Mesothelial cell of epicardium (in vitro differentiated cells): Measurements from ENCODE around the gene SOX10. TPM values are rescaled to one million over a fixed set of nuclear protein-coding genes. Genes with fewer than 3 reads are reported as not detected.
"Not testable (repeated sequence)": the region's sequence is repeated elsewhere in the genome, so short reads cannot be mapped to it uniquely, and the experiment has no call there.

Experiments used
- DNase-seq, 2 experiments: peaks; one replicate each; pipeline ENCODE4 v3.0.0; 2021; ENCODE audit warnings: low spot score in 2 of 2; ENCODE audit not compliant: unreplicated experiment in 2 of 2
- H3K27ac Mint-ChIP-seq: 2 replicates; pipeline ENCODE4 v1.8.0; 2021; ENCODE audit warnings: mixed read lengths
- H3K27me3 Mint-ChIP-seq: 2 replicates; pipeline ENCODE4 v1.8.0; 2021; ENCODE audit warnings: low read depth, mixed read lengths
- H3K36me3 Mint-ChIP-seq: 2 replicates; pipeline ENCODE4 v1.8.0; 2021; ENCODE audit warnings: mixed read lengths
- H3K4me1 Mint-ChIP-seq: 2 replicates; pipeline ENCODE4 v1.8.0; 2021; ENCODE audit warnings: mixed read lengths
- H3K4me3 Mint-ChIP-seq: 2 replicates; pipeline ENCODE4 v1.8.0; 2021; ENCODE audit warnings: mild to moderate bottlenecking, moderate library complexity, mixed read lengths
- H3K9me3 Mint-ChIP-seq: 2 replicates; pipeline ENCODE4 v1.8.0; 2021; ENCODE audit warnings: mixed read lengths
- total RNA-seq: library from RNA; stranded (reverse); gene quantifications from 3 replicates; pipeline ENCODE4 v1.2.1, GENCODE V29; 2021
- TF ChIP-seq, protein P1 (sequence below): fragments of 200-600 bp; sonication (generic); IDR thresholded peaks from one replicate; pipeline ENCODE4 v1.5.0; 2021; ENCODE audit warnings: antibody characterized with exemption; ENCODE audit not compliant: unreplicated experiment

The SOX10 gene
- total RNA-seq, 1 donor from 2014 or later, result 0.09 TPM

DNA sequence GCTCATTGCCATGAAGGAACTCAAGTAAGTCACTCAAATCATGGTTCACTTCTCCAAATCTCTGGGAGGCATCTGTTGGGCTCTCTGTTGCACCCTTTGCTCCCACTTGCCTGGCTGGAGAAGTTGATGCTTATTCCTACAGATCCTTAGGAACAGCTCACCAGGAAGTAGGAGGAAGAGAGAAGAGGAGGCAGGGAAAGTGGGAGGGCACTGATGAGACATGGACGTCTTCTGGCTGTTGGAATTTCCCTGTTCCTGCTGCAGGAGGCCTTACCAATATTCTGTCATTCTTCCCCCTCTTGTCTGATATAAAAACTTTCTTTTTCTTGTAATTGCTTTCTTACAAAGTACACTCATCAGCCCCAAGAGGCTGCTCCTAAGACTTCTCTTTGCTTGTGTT lies 17.2 kb downstream of the SOX10 start:
- DNase-seq, result no peak
- Mint-ChIP-seq H3K36me3 (peaks cover 24% of the 10 kb centered on the region), H3K27ac (no peak overlapping the region), H3K27me3 (no peaks in the 10 kb centered on the region), H3K4me1 (peaks cover 7% of the 10 kb centered on the region), H3K9me3 (no peaks in the 10 kb centered on the region), H3K4me3 (no peak overlapping the region)
- TF ChIP-seq, protein P1, sequence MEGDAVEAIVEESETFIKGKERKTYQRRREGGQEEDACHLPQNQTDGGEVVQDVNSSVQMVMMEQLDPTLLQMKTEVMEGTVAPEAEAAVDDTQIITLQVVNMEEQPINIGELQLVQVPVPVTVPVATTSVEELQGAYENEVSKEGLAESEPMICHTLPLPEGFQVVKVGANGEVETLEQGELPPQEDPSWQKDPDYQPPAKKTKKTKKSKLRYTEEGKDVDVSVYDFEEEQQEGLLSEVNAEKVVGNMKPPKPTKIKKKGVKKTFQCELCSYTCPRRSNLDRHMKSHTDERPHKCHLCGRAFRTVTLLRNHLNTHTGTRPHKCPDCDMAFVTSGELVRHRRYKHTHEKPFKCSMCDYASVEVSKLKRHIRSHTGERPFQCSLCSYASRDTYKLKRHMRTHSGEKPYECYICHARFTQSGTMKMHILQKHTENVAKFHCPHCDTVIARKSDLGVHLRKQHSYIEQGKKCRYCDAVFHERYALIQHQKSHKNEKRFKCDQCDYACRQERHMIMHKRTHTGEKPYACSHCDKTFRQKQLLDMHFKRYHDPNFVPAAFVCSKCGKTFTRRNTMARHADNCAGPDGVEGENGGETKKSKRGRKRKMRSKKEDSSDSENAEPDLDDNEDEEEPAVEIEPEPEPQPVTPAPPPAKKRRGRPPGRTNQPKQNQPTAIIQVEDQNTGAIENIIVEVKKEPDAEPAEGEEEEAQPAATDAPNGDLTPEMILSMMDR, result no peak

DNA sequence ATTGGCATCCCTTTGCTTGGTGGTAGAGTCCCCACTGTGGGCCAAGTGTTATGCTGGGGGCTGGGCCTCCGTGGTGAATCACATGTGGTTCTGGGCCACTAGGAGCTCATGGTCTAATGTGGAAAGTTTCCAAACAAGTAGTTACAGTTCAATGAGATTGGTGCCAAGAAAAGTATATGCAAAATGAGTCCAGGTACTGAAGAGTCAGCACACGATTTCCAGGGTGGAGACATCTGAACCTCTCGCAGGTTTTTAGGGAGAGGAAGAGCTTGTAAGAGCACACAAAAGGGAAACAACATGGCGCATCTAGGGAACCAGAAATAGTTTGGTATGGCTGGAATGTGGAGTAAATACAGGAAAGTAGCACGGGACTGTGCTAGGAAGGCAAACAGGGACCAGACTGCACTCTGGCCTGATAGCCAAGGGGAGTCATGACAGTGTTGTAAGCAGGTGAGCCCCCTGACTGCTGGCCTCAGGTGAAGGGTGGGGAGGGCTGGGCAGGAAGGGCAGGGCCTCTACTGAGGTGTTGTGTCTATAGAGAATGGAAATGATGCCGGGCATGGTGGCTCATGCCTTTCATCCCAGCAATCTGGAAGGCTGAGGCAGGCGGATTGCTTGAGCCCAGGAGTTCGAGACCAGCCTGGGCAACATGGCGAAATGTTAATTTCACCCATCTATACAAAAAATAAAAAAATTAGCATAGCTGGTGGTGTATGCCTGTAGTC lies 18.3 kb downstream of the SOX10 start:
- no peak for DNase-seq
- H3K9me3 Mint-ChIP-seq, result no peaks in the 10 kb centered on the region
- no peaks in the 10 kb centered on the region for H3K27me3 Mint-ChIP-seq
- H3K36me3 Mint-ChIP-seq, result peaks cover 29% of the 10 kb centered on the region
- H3K4me1 Mint-ChIP-seq, result peaks cover 2% of the 10 kb centered on the region
- H3K27ac Mint-ChIP-seq, result peak overlapping the region; percentile 10
- H3K4me3 Mint-ChIP-seq, result no peak overlapping the region
- TF ChIP-seq, protein P1, result no peak

DNA sequence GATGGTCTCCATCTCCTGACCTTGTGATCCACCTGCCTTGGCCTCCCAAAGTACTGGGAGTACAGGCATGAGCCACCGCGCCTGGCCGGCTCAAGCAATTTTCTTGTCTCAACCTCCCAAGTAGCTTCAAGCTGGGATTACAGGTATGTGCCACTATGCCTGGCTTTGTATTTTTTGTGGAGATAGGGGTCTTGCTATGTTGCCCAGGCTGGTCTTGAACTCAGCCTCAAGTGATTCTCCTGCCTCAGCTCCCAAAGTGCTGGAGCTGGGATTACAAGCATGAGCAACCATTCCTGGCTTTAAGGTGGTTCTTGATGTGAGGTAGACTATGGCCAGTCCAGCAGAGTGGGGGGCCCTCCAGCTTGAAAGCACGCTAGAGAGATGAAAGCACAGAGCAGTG lies 23.3 kb downstream of the SOX10 start:
- H3K36me3 Mint-ChIP-seq, result peaks cover 42% of the 10 kb centered on the region

DNA sequence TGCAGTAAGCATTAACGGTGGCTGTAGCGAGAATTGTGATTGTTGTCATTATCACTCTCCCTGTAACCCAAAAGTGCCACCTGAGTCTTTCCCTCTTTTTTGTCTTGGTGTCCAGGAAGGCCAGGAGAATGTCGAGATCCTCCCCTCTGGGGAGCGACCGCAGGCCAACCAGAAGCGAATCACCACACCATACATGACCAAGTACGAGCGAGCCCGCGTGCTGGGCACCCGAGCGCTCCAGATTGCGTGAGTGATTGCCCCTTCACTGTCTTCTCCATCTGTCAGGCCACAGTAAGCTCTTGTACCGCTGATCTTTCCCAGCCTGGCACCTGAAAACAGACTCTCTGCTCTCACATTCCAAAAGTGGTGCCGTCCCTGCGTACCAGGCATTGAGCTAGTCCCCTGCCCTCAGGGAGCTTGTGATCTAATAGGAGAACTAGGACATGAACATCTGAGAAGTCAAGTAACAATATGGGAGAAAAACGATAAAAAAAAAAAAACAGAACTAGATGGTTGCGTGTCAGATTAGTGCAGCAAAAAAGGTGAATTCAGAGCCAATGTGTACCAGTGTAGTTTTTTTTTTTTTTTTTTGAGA lies 25.0 kb downstream of the SOX10 start:
- Mint-ChIP-seq H3K4me3 (no peak overlapping the region), H3K4me1 (peaks cover 7% of the 10 kb centered on the region), H3K27me3 (no peaks in the 10 kb centered on the region), H3K9me3 (no peaks in the 10 kb centered on the region), H3K27ac (no peak overlapping the region), H3K36me3 (peaks cover 42% of the 10 kb centered on the region)
- TF ChIP-seq, protein P1, result no peak
- DNase-seq, result no peak

More for the DNA sequence above, 23.3 kb downstream of the SOX10 start:
- Mint-ChIP-seq H3K9me3 (no peaks in the 10 kb centered on the region), H3K4me1 (peaks cover 2% of the 10 kb centered on the region), H3K27me3 (no peaks in the 10 kb centered on the region), H3K27ac (no peak overlapping the region), H3K4me3 (no peak overlapping the region)
- no peak for DNase-seq
- TF ChIP-seq, protein P1, result no peak

DNA sequence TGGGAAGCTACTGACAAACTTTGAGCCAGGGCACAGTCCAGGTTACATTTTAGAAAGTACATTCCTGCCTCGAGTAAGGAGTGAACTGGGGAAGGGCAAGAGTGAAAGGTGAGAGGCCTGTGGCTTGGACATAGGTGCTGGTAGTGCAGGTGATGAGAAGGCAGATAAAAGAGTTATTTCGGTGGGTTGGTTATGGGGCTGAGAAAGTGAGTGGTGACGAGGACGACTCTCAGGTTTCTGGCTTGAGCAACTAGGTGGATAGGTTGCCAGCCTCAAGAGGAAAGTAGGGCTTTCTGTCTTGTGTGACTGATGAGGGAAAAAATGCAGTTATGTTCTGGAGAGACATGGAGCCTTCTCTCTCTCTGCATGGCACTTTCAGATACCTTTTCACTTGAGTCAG lies 27.1 kb downstream of the SOX10 start:
- TF ChIP-seq, protein P1, result no peak
- H3K27ac Mint-ChIP-seq, result no peak overlapping the region

DNA sequence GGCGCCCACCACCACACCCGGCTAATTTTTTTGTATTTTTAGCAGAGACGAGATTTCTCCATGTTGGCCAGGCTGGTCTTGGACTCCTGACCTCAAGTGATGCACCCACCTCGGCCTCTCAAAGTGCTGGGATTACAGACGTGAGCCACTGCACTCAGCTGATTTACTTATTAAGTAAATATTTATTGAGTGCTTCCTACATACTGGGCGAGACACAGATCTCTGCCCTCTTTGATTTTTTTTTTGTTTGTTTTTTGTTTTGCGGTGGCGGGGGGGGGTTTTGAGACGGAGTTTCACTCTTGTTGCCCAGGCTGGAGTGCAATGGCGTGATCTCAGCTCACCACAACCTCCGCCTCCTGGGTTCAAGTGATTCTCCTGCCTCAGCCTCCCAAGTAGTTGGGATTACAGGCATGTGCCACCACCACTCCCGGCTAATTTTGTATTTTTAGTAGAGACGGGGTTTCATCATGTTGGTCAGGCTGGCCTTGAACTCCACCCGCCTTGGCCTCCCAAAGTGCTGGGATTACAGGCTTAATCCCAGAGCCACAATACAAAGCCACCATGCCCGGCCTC lies 28.4 kb downstream of the SOX10 start:
- H3K27me3 Mint-ChIP-seq, result peaks cover 16% of the 10 kb centered on the region
- DNase-seq, H3K4me3 Mint-ChIP-seq: not testable (repeated sequence)

More for the DNA sequence above, 27.1 kb downstream of the SOX10 start:
- Mint-ChIP-seq H3K27me3 (peaks cover 10% of the 10 kb centered on the region), H3K4me3 (no peak overlapping the region), H3K4me1 (peaks cover 22% of the 10 kb centered on the region), H3K36me3 (peaks cover 36% of the 10 kb centered on the region), H3K9me3 (no peaks in the 10 kb centered on the region)
- no peak for DNase-seq

More for the DNA sequence above, 28.4 kb downstream of the SOX10 start:
- Mint-ChIP-seq H3K36me3 (peaks cover 29% of the 10 kb centered on the region), H3K4me1 (peaks cover 22% of the 10 kb centered on the region)
- not testable (repeated sequence) for H3K9me3 Mint-ChIP-seq, H3K27ac Mint-ChIP-seq
